ENCODE results near the gene SLC9A6. TPM values are rescaled to one million over a fixed set of nuclear protein-coding genes. Genes with fewer than 3 reads are reported as not detected.

SLC9A6 gene
- 23.6 and 23.9 TPM in 2 replicates for total RNA-seq (2014; rRNA removed; shearing (Covaris generic))

GRCh38 chrX:135985157-135985972, at the start of gene SLC9A6:
Gene SLC9A6, plus strand, starts transcription at chrX:135985435. Its CDS starts 224 bp downstream, at chrX:135985659.
- H3K36me3 ChIP-seq = no peaks in the 10 kb centered on the region

DNA sequence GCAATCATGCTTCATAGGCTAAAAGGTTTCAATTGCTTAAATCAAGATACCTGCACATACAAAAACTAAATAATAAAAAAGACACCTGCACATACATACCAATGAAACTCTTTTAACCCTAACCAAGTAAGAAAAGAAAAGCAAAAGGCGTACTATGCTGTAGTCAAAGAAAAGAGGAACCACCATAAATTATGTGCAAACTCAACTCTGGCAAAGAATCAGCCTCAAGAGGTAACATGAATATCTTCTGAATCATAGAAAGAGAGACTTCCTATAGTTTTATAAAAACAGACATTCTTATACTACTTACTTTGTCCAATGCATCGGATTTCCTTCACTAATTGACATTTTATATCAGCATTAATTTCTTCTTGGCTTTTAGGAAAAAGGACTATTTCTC, 40.7 kb upstream of the SLC9A6 start:
- no peaks in the 10 kb centered on the region for H3K4me1 ChIP-seq (replicated peaks)
- no peak overlapping the region for H3K27ac ChIP-seq
- H3K36me3 ChIP-seq = no peaks in the 10 kb centered on the region
- no peaks in the 10 kb centered on the region for H3K27me3 ChIP-seq (replicated peaks)
- no peak overlapping the region for H3K4me3 ChIP-seq
- no peak for DNase-seq (ENCODE audit: low read depth in 1 of 2, low spot score in 2 of 2)
- no peaks in the 10 kb centered on the region for H3K9me3 ChIP-seq (replicated peaks)

More at GRCh38 chrX:135985157-135985972, at the start of gene SLC9A6:
- no peaks in the 10 kb centered on the region for H3K27me3 ChIP-seq (replicated peaks)
- H3K9me3 ChIP-seq (replicated peaks) = no peaks in the 10 kb centered on the region
- peak within 1 kb of the TSS; percentile 68 for H3K4me3 ChIP-seq
- peak; percentile 53 for DNase-seq (ENCODE audit: low read depth in 1 of 2, low spot score in 2 of 2)
- H3K27ac ChIP-seq = 0 out of 2 replicates have a peak within 1 kb of the TSS, but pooled peaks have one; percentile 20
- peaks cover 3% of the 10 kb centered on the region; the same call in 1 of the 2 replicates for H3K4me1 ChIP-seq (replicated peaks)

GRCh38 chrX:135951291-135951690, 33.9 kb upstream of the SLC9A6 start:
- H3K27ac ChIP-seq = no peak overlapping the region
- H3K9me3 ChIP-seq (replicated peaks) = no peaks in the 10 kb centered on the region
- no peak overlapping the region for H3K4me3 ChIP-seq
- DNase-seq (ENCODE audit: low read depth in 1 of 2, low spot score in 2 of 2) = no peak
- no peaks in the 10 kb centered on the region for H3K4me1 ChIP-seq (replicated peaks)
- H3K36me3 ChIP-seq = no peaks in the 10 kb centered on the region
- no peaks in the 10 kb centered on the region for H3K27me3 ChIP-seq (replicated peaks)

DNA sequence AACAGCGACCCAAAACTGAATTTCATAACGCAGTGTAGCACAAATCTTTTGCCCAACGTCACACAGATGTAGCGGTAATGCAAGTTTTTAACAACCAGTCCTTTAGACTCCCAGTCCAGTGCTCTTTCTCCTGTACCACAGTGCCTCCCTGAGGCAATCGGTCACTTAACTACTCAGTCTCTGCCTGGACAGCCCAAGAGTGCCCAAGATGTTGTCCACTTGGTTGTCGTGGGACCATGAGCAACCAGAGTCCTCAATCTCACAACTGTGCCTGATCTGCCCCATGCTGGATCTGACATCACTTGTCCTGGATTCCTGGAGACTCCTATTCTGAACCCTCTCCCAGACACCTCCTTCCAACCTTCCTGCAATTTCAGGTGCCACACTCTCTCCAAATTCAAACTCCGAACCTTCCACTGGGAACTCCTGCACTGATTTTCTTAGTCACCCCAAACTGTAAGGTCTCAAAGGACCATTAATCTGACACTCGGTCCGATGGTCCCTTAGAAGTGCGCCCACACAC, 12.1 kb upstream of the SLC9A6 start:
- Histone ChIP-seq H3K4me3 (peak overlapping the region; percentile 77), H3K27me3 (replicated peaks) (no peaks in the 10 kb centered on the region), H3K4me1 (replicated peaks) (peaks cover 13% of the 10 kb centered on the region), H3K27ac (peak overlapping the region; percentile 96), H3K36me3 (peaks cover 2% of the 10 kb centered on the region; the same call in 1 of the 2 replicates), H3K9me3 (replicated peaks) (no peaks in the 10 kb centered on the region)
- DNase-seq (ENCODE audit: low read depth in 1 of 2, low spot score in 2 of 2) = peak in 1 of 2 experiments; percentile 4

GRCh38 chrX:135973548-135974278, 11.5 kb upstream of the SLC9A6 start, which contains the start of gene MMGT1:
Gene MMGT1, minus strand, starts transcription at chrX:135973988. Its CDS starts 313 bp downstream, at chrX:135973675.
- DNase-seq (ENCODE audit: low read depth in 1 of 2, low spot score in 2 of 2) = peak; percentile 83 to 92

GRCh38 chrX:135974279-135974856, 10.9 kb upstream of the SLC9A6 start:
- Histone ChIP-seq H3K4me1 (replicated peaks) (peaks cover 14% of the 10 kb centered on the region), H3K36me3 (peaks cover 2% of the 10 kb centered on the region; the same call in 1 of the 2 replicates), H3K9me3 (replicated peaks) (no peaks in the 10 kb centered on the region), H3K27ac (no peak overlapping the region), H3K27me3 (replicated peaks) (no peaks in the 10 kb centered on the region), H3K4me3 (0 out of 2 replicates have a peak overlapping the region, but pooled peaks have one; percentile 12)
- DNase-seq (ENCODE audit: low read depth in 1 of 2, low spot score in 2 of 2) = peak; percentile 9 to 67

More at GRCh38 chrX:135973548-135974278, 11.5 kb upstream of the SLC9A6 start, which contains the start of gene MMGT1:
- H3K36me3 ChIP-seq = peaks cover 2% of the 10 kb centered on the region; the same call in 1 of the 2 replicates
- H3K4me3 ChIP-seq = peak within 1 kb of the TSS; percentile 77
- H3K27ac ChIP-seq = peak within 1 kb of the TSS; percentile 96
- H3K27me3 ChIP-seq (replicated peaks) = no peaks in the 10 kb centered on the region
- H3K4me1 ChIP-seq (replicated peaks) = peaks cover 14% of the 10 kb centered on the region
- H3K9me3 ChIP-seq (replicated peaks) = no peaks in the 10 kb centered on the region

DNA sequence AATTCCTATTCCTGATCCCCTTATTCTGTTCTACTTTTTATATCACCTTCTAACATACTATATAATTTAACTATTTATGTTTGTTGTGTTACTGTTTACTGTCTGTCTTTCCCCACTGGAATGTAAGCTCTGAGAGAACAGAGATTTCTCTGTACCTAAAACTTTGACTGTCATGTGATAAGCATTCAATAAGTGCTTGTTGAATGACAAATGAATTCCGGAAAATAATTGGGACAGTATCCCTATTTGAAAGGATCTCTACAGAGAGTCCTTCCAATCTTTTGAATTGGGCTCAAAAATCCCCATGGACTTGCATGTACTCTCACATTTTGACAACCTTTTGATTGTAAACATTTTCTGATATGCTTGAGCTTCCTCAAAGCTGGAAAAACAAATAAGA, 9.8 kb upstream of the SLC9A6 start:
- Histone ChIP-seq H3K36me3 (peaks cover 2% of the 10 kb centered on the region; the same call in 1 of the 2 replicates), H3K27me3 (replicated peaks) (no peaks in the 10 kb centered on the region), H3K9me3 (replicated peaks) (no peaks in the 10 kb centered on the region), H3K4me1 (replicated peaks) (peaks cover 14% of the 10 kb centered on the region), H3K27ac (no peak overlapping the region), H3K4me3 (no peak overlapping the region)
- no peak for DNase-seq (ENCODE audit: low read depth in 1 of 2, low spot score in 2 of 2)

DNA sequence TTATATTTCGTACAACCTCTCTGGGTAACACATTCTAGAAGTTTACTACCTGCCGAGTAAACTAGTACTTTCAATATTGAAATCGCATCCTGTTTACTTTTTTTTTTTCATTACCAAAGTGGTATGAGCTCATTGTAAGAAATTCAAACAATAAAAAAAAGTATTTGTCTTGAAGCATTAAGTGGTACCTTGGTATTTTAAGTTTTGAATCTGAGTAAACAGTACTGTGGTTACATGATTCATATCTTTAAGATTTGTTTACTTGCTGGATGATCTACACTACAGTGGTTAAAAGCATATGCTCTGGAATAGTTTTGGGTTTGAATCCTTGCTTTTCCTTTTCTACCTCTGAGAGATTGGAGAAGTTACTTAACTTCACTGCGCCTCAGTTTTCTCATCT, 7.6 kb upstream of the SLC9A6 start:
- no peaks in the 10 kb centered on the region for H3K9me3 ChIP-seq (replicated peaks)
- peak in 1 of 2 experiments; percentile 23 for DNase-seq (ENCODE audit: low read depth in 1 of 2, low spot score in 2 of 2)
- H3K4me3 ChIP-seq = no peak overlapping the region
- no peaks in the 10 kb centered on the region for H3K27me3 ChIP-seq (replicated peaks)
- peaks cover 2% of the 10 kb centered on the region; the same call in 1 of the 2 replicates for H3K36me3 ChIP-seq
- peaks cover 11% of the 10 kb centered on the region for H3K4me1 ChIP-seq (replicated peaks)
- H3K27ac ChIP-seq = 0 out of 2 replicates have a peak overlapping the region, but pooled peaks have one; percentile 21

DNA sequence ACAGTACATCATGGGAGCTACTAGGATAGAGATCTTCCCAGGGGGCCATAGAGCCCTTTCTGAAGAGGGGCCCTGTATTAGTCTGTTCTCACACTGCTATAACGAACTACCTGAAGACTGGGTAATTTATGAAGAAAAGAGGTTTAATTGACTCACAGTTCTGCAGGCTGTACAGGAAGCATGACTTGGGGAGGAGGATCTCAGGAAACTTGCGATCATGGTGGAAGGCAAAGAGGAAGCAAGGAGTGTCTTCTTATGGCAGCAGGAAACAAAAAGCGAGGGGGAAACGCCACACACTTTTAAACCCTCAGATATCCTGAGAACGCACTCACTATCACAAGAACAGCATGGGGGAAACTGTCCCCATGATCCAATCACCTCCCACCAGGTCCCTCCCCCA, 4.2 kb upstream of the SLC9A6 start:
- H3K4me3 ChIP-seq = no peak overlapping the region
- DNase-seq (ENCODE audit: low read depth in 1 of 2, low spot score in 2 of 2) = no peak
- H3K27me3 ChIP-seq (replicated peaks) = no peaks in the 10 kb centered on the region
- no peak overlapping the region for H3K27ac ChIP-seq
- no peaks in the 10 kb centered on the region for H3K9me3 ChIP-seq (replicated peaks)
- no peaks in the 10 kb centered on the region for H3K36me3 ChIP-seq
- peaks cover 14% of the 10 kb centered on the region; the same call in 1 of the 2 replicates for H3K4me1 ChIP-seq (replicated peaks)

GRCh38 chrX:135981668-135982067, 3.6 kb upstream of the SLC9A6 start:
- peaks cover 14% of the 10 kb centered on the region; the same call in 1 of the 2 replicates for H3K4me1 ChIP-seq (replicated peaks)
- no peaks in the 10 kb centered on the region for H3K9me3 ChIP-seq (replicated peaks)
- no peak overlapping the region for H3K27ac ChIP-seq
- DNase-seq (ENCODE audit: low read depth in 1 of 2, low spot score in 2 of 2) = no peak
- no peaks in the 10 kb centered on the region for H3K27me3 ChIP-seq (replicated peaks)
- no peak overlapping the region for H3K4me3 ChIP-seq
- no peaks in the 10 kb centered on the region for H3K36me3 ChIP-seq

DNA sequence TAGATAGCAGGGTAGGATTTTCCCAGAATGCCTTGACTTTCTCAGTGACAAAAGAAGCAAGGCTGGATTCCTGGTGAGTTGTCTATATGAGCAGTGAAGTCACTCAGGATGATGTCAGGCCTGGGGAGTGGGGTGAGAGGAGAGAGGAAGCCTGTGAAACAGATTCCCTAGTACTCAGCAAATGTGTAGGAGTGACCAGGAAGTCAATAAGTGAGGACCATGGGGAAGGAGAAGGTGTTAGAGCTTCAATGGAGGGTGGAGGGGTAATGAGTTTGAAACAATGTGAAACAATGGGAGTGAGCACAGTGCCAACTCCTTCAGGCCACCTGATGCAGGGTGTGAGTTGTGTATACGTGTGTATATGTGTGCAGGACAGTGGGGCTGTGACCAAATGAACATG, 2.4 kb upstream of the SLC9A6 start:
- H3K27me3 ChIP-seq (replicated peaks) = no peaks in the 10 kb centered on the region
- H3K27ac ChIP-seq = no peak overlapping the region
- H3K4me3 ChIP-seq = no peak overlapping the region
- DNase-seq (ENCODE audit: low read depth in 1 of 2, low spot score in 2 of 2) = no peak
- H3K9me3 ChIP-seq (replicated peaks) = no peaks in the 10 kb centered on the region
- H3K4me1 ChIP-seq (replicated peaks) = peaks cover 7% of the 10 kb centered on the region; the same call in 1 of the 2 replicates
- no peaks in the 10 kb centered on the region for H3K36me3 ChIP-seq

- H3K36me3 ChIP-seq = no peaks in the 10 kb centered on the region
- no peaks in the 10 kb centered on the region for H3K9me3 ChIP-seq (replicated peaks)
- no peak overlapping the region for H3K27ac ChIP-seq
- peaks cover 3% of the 10 kb centered on the region; the same call in 1 of the 2 replicates for H3K4me1 ChIP-seq (replicated peaks)
- H3K27me3 ChIP-seq (replicated peaks) = no peaks in the 10 kb centered on the region
- no peak overlapping the region for H3K4me3 ChIP-seq
- DNase-seq (ENCODE audit: low read depth in 1 of 2, low spot score in 2 of 2) = no peak
Measured at GRCh38 chrX:135984256-135984655, 979 bp upstream of the SLC9A6 start.

- Histone ChIP-seq H3K27ac (0 out of 2 replicates have a peak overlapping the region, but pooled peaks have one; percentile 20), H3K4me1 (replicated peaks) (peaks cover 3% of the 10 kb centered on the region; the same call in 1 of the 2 replicates), H3K36me3 (no peaks in the 10 kb centered on the region), H3K27me3 (replicated peaks) (no peaks in the 10 kb centered on the region), H3K9me3 (replicated peaks) (no peaks in the 10 kb centered on the region), H3K4me3 (peak overlapping the region; percentile 68)
- no peak for DNase-seq (ENCODE audit: low read depth in 1 of 2, low spot score in 2 of 2)
Measured at GRCh38 chrX:135984791-135985156, 461 bp upstream of the SLC9A6 start.
